Uterus (tissue), 4 donors: ENCODE data around the gene UBE2E1. TPM values are rescaled to one million over a fixed set of nuclear protein-coding genes. Genes with fewer than 3 reads are reported as not detected.

Experiments used
- DNase-seq, 2 donors: peaks; one replicate each; pipeline ENCODE4 v3.0.0-alpha.2; 2019 to 2020
- H3K27ac ChIP-seq, 2 donors: fragments of 200-600 bp; sonication (generic); 1 replicate in 1 of 2; 2 replicates in 1 of 2; pipeline ENCODE4 v1.5.1; 2016 to 2018
- H3K27me3 ChIP-seq, 2 donors: fragments of 200-600 bp; sonication (generic); one replicate each; pipeline ENCODE4 v1.5.1; 2018 to 2019; ENCODE audit warnings: control low read depth in 1 of 2
- H3K36me3 ChIP-seq, 2 donors: fragments of 200-600 bp; sonication (generic); one replicate each; pipeline ENCODE4 v1.5.1; 2019; ENCODE audit warnings: control low read depth in 1 of 2
- H3K4me1 ChIP-seq, 2 donors: fragments of 200-600 bp; sonication (generic); one replicate each; pipeline ENCODE4 v1.5.1; 2018 to 2019; ENCODE audit warnings: control low read depth in 1 of 2
- H3K4me3 ChIP-seq, 2 donors: fragments of 200-600 bp; sonication (generic); 1 replicate in 1 of 2; 2 replicates in 1 of 2; pipeline ENCODE4 v1.5.1; 2018 to 2019; ENCODE audit warnings: mild to moderate bottlenecking in 1 of 2
- H3K9me3 ChIP-seq, 2 donors: fragments of 200-600 bp; sonication (generic); one replicate each; pipeline ENCODE4 v1.5.1; 2019; ENCODE audit warnings: control low read depth in 1 of 2
- POLR2A ChIP-seq, 2 donors: fragments of 450-650 bp; IDR thresholded peaks; one replicate each; pipeline ENCODE4 v1.6.1; 2016; ENCODE audit warnings: antibody characterized with exemption in 2 of 2, mild to moderate bottlenecking in 1 of 2, moderate library complexity in 1 of 2
- intact Hi-C: fragments of 100-400 bp; cut with DNase I; formaldehyde crosslinking; loops from one replicate; pipeline ENCODE4 v1.15.1; 2023; ENCODE audit warnings: low total_unique reads
- total RNA-seq, 4 donors: library from RNA; depleted of rRNA in 3 of 4; stranded (reverse); fragments of >200 nt in 3 of 4; gene quantifications; one replicate each; pipeline versions ENCODE4 v1.1.0 to v1.2.4, GENCODE V29; 2014 to 2023
- TF ChIP-seq, protein P1 (sequence below), 4 experiments: fragments of 200-600 bp in 2 of 4; fragments of 450-650 bp in 2 of 4; sonication (generic) in 2 of 4; IDR thresholded peaks; one replicate each; pipeline ENCODE4 v1.5.1; 2016 to 2019; ENCODE audit warnings: antibody characterized with exemption in 4 of 4, mild to moderate bottlenecking in 2 of 4, moderate library complexity in 1 of 4
- donor health status: DM: yes; HTN: yes; CAD: no.

The UBE2E1 gene
- total RNA-seq, 4 donors from 2014 or later = 67.9 to 158 (median 95.7) TPM

DNA sequence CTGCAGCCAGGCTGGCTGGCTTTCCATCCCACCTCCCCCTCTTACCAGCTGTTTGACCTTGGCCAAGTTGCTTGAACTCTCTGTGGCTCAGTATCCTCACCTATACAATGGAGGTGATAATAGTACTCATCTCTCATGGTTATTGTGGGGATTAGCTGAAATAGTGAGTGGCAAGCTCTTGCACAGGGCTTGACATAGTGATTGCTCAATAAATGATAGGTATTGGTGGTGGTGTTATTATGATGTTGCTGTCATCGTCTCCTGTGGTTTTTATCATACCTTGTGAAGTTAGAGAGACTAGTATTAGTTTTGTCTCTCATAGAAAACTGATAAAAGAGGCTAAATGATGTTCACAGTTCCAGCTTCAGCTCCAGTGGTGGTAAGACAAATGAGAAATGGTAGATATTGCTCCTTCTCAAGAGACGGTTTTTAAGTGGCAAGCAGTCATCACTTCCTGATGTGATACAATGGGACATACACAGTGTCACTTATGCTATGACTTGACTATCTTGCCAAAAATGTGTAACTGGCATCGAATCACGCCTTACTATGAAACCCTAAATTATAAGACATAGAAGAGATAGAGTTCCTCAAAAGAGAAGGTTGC is 12.1 kb upstream of the UBE2E1 start:
- Histone ChIP-seq H3K27me3 (no peaks in the 10 kb centered on the region), H3K36me3 (no peaks in the 10 kb centered on the region), H3K9me3 (no peaks in the 10 kb centered on the region), H3K4me1 (no peaks in the 10 kb centered on the region), H3K27ac (no peak overlapping the region), H3K4me3 (no peak overlapping the region)
- TF ChIP-seq, protein P1, sequence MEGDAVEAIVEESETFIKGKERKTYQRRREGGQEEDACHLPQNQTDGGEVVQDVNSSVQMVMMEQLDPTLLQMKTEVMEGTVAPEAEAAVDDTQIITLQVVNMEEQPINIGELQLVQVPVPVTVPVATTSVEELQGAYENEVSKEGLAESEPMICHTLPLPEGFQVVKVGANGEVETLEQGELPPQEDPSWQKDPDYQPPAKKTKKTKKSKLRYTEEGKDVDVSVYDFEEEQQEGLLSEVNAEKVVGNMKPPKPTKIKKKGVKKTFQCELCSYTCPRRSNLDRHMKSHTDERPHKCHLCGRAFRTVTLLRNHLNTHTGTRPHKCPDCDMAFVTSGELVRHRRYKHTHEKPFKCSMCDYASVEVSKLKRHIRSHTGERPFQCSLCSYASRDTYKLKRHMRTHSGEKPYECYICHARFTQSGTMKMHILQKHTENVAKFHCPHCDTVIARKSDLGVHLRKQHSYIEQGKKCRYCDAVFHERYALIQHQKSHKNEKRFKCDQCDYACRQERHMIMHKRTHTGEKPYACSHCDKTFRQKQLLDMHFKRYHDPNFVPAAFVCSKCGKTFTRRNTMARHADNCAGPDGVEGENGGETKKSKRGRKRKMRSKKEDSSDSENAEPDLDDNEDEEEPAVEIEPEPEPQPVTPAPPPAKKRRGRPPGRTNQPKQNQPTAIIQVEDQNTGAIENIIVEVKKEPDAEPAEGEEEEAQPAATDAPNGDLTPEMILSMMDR (IDR thresholded peaks at IDR 0.05) = no peak
- no peak for TF ChIP-seq POLR2A (IDR thresholded peaks at IDR 0.05)
- no peak for DNase-seq
- intact Hi-C loops = no loop called here

DNA sequence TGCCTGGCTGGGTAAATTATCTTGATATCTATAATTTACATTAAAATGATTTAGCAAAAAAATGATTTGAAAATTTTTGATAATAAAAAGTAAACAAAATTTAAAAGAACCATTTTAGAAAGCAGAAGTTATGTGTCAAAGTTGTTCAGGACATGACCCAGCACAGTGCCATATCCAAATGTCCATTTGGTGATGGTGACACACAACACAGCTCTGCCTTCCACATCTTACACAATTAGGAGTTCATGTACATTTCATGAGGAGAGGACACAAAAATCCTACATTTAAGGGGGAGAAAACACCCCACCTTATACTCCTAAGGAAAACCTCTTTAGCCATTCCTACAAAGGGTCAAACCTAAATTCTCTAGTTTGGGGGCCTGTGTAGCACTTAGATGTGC is 10.7 kb upstream of the UBE2E1 start:
- no peak for DNase-seq
- H3K27ac ChIP-seq = no peak overlapping the region
- no peaks in the 10 kb centered on the region for H3K9me3 ChIP-seq
- intact Hi-C loops = no loop called here
- no peaks in the 10 kb centered on the region for H3K4me1 ChIP-seq
- TF ChIP-seq, protein P1 (IDR thresholded peaks at IDR 0.05) = no peak
- no peak for TF ChIP-seq POLR2A (IDR thresholded peaks at IDR 0.05)
- no peak overlapping the region for H3K4me3 ChIP-seq
- H3K27me3 ChIP-seq = no peaks in the 10 kb centered on the region
- no peaks in the 10 kb centered on the region for H3K36me3 ChIP-seq

DNA sequence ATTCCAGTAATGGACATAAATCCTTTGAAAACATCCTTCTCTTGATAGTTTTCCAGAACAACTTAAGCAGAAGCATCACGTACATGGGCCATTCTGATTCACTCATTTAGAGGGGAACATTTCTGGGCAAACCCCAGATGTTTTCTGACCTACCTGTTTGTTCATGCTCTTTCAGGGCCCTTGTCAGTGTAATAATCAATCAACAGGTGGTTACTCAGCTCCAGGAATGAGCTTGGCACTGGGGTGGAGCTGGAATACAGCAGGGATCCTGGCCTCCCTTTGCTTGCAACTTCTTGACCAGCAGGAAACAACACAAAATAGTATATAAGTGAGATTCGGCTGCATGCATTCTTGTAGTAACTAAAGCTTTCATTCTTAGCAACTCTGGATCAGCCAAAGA is 9.2 kb upstream of the UBE2E1 start:
- H3K4me3 ChIP-seq = no peak overlapping the region
- TF ChIP-seq, protein P1 (IDR thresholded peaks at IDR 0.05) = no peak
- TF ChIP-seq POLR2A (IDR thresholded peaks at IDR 0.05) = no peak
- no peaks in the 10 kb centered on the region for H3K36me3 ChIP-seq
- H3K27ac ChIP-seq = no peak overlapping the region
- no peaks in the 10 kb centered on the region for H3K4me1 ChIP-seq
- DNase-seq = no peak
- H3K9me3 ChIP-seq = no peaks in the 10 kb centered on the region
- intact Hi-C loops = no loop called here
- no peaks in the 10 kb centered on the region for H3K27me3 ChIP-seq

DNA sequence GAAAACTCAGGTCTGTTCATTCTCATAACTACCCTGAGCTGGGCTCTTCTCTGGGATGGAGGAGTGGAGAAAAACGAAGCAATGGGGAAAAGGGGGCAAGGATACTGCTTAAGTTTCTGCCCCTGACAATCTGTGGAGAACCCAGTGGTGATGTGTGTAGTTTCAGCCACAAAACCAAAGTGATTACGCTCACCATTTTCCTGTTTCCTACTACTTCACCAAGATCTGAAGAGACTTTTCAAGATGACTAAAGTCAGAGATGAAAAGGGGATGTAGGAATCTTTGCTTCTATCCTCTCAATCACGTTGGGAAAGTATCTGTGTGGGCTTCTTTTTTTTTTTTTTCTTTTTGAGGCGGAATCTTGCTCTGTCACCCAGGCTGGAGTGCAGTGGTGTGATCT is 8.3 kb upstream of the UBE2E1 start:
- Histone ChIP-seq H3K9me3 (no peaks in the 10 kb centered on the region), H3K27ac (no peak overlapping the region), H3K27me3 (no peaks in the 10 kb centered on the region), H3K4me3 (no peak overlapping the region), H3K4me1 (no peaks in the 10 kb centered on the region), H3K36me3 (no peaks in the 10 kb centered on the region)
- TF ChIP-seq, protein P1 (IDR thresholded peaks at IDR 0.05) = no peak
- no peak for TF ChIP-seq POLR2A (IDR thresholded peaks at IDR 0.05)
- intact Hi-C loops = no loop called here
- DNase-seq = no peak

DNA sequence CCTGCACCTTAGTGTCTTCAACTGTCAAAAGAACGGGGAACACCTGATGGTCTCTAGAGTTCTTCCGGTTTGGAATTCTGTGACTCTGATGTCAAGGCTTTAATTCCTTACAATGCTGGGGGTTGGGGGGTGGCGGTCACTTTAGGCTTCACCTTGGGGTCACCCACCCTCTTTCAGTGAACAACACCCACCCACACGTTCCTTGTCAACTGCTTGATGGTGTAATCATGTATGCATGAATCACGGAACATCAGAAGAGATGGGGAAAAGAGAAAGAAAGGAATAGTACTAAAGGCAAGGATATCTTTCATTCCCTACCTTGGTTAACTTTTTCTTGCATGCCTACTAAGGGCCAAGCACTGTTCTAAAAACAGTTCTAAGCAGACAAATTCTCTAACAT is 7.3 kb upstream of the UBE2E1 start:
- no peaks in the 10 kb centered on the region for H3K4me1 ChIP-seq
- TF ChIP-seq POLR2A (IDR thresholded peaks at IDR 0.05) = no peak
- TF ChIP-seq, protein P1 (IDR thresholded peaks at IDR 0.05) = no peak
- DNase-seq = no peak
- no peaks in the 10 kb centered on the region for H3K36me3 ChIP-seq
- H3K27me3 ChIP-seq = no peaks in the 10 kb centered on the region
- intact Hi-C loops = no loop called here
- H3K9me3 ChIP-seq = no peaks in the 10 kb centered on the region
- H3K4me3 ChIP-seq = no peak overlapping the region
- no peak overlapping the region for H3K27ac ChIP-seq
